ENCODE measurements around the gene STK17A.

The STK17A gene

GRCh38 chr7:43582503-43583423, at the start of gene STK17A:
Gene STK17A, plus strand, starts transcription at chr7:43583108. Its CDS starts 136 bp downstream, at chr7:43583244.
- DNase-seq (ENCODE audit: low spot score) (peak; percentile 88), FAIRE-seq (no peak)

- no peak for FAIRE-seq
- no peak for DNase-seq (ENCODE audit: low spot score)
These were observed 49.0 kb upstream of the STK17A start for GRCh38 chr7:43533801-43534479.

- peak; percentile 34 for DNase-seq (ENCODE audit: low spot score)
- peak; percentile 8 for FAIRE-seq
These were observed 47.9 kb upstream of the STK17A start for GRCh38 chr7:43535031-43535451.

GRCh38 chr7:43535810-43536585, 46.9 kb upstream of the STK17A start:
- peak; percentile 99 for FAIRE-seq
- peak; percentile 84 for DNase-seq (ENCODE audit: low spot score)

- DNase-seq (ENCODE audit: low spot score) = no peak
- FAIRE-seq = no peak
These were observed 46.1 kb upstream of the STK17A start for GRCh38 chr7:43536773-43537172.

GRCh38 chr7:43537765-43538403, 45.0 kb upstream of the STK17A start:
- FAIRE-seq = peak; percentile 98

GRCh38 chr7:43538404-43538771, 44.5 kb upstream of the STK17A start:
- DNase-seq (ENCODE audit: low spot score) (no peak), FAIRE-seq (no peak)

More at GRCh38 chr7:43537765-43538403, 45.0 kb upstream of the STK17A start:
- peak; percentile 95 for DNase-seq (ENCODE audit: low spot score)

- DNase-seq (ENCODE audit: low spot score) = no peak
- FAIRE-seq = no peak
These were observed 42.4 kb upstream of the STK17A start for GRCh38 chr7:43540471-43540870.

GRCh38 chr7:43542716-43543115, 40.2 kb upstream of the STK17A start:
- no peak for DNase-seq (ENCODE audit: low spot score)
- no peak for FAIRE-seq

- DNase-seq (ENCODE audit: low spot score) = no peak
- no peak for FAIRE-seq
These were observed 36.7 kb upstream of the STK17A start for GRCh38 chr7:43546231-43546630.

GRCh38 chr7:43550427-43550826, 32.5 kb upstream of the STK17A start:
- DNase-seq (ENCODE audit: low spot score) = no peak
- FAIRE-seq = no peak

- DNase-seq (ENCODE audit: low spot score) = no peak
- FAIRE-seq = no peak
These were observed 30.8 kb upstream of the STK17A start for GRCh38 chr7:43552122-43552521.

GRCh38 chr7:43553999-43554398, 28.9 kb upstream of the STK17A start:
- DNase-seq (ENCODE audit: low spot score) (no peak), FAIRE-seq (no peak)

GRCh38 chr7:43554423-43554822, 28.5 kb upstream of the STK17A start:
- FAIRE-seq (no peak), DNase-seq (ENCODE audit: low spot score) (no peak)

- DNase-seq (ENCODE audit: low spot score) (no peak), FAIRE-seq (no peak)
These were observed 24.9 kb upstream of the STK17A start for GRCh38 chr7:43557831-43558495.

- FAIRE-seq = no peak
- no peak for DNase-seq (ENCODE audit: low spot score)
These were observed 23.6 kb upstream of the STK17A start for GRCh38 chr7:43559171-43559945.

GRCh38 chr7:43559946-43560335, 23.0 kb upstream of the STK17A start:
- no peak for FAIRE-seq
- DNase-seq (ENCODE audit: low spot score) = no peak

GRCh38 chr7:43560742-43561330, 22.1 kb upstream of the STK17A start:
- DNase-seq (ENCODE audit: low spot score) (no peak), FAIRE-seq (no peak)

GRCh38 chr7:43562383-43562782, 20.5 kb upstream of the STK17A start:
- no peak for DNase-seq (ENCODE audit: low spot score)
- FAIRE-seq = no peak

- FAIRE-seq (no peak), DNase-seq (ENCODE audit: low spot score) (no peak)
These were observed 17.1 kb upstream of the STK17A start for GRCh38 chr7:43565786-43566185.

Measured in RCC 7860 (cell line).